ENCODE results near the gene SLC27A3.

SLC27A3 gene

GRCh38 chr1:153774780-153775457, at the start of gene SLC27A3:
Gene SLC27A3 (plus strand): TSS chr1:153775407. CDS start chr1:153775498, 91 bp downstream.
- H3K27me3 Mint-ChIP-seq: no peaks in the 10 kb centered on the region
- no peaks in the 10 kb centered on the region for H3K36me3 Mint-ChIP-seq
- H3K9me3 Mint-ChIP-seq (ENCODE audit: low read depth): no peaks in the 10 kb centered on the region
- peak within 1 kb of the TSS; percentile 84 for H3K4me3 Mint-ChIP-seq
- no peak within 1 kb of the TSS for H3K27ac Mint-ChIP-seq
- H3K4me1 Mint-ChIP-seq (ENCODE audit: low read depth): peaks cover 21% of the 10 kb centered on the region

- peak within 1 kb of the TSS; percentile 92 for H3K4me3 Mint-ChIP-seq
- H3K9me3 Mint-ChIP-seq (ENCODE audit: low read depth): no peaks in the 10 kb centered on the region
- H3K36me3 Mint-ChIP-seq: peaks cover 3% of the 10 kb centered on the region
- H3K4me1 Mint-ChIP-seq (ENCODE audit: low read depth): peaks cover 33% of the 10 kb centered on the region
- H3K27ac Mint-ChIP-seq: peak within 1 kb of the TSS; percentile 95
- no peaks in the 10 kb centered on the region for H3K27me3 Mint-ChIP-seq
Measured at GRCh38 chr1:153727463-153728304, 47.5 kb upstream of the SLC27A3 start, which contains the start of gene INTS3. Gene INTS3 (plus strand): TSS chr1:153728050. CDS start chr1:153728635, 585 bp downstream.

GRCh38 chr1:153728305-153729066, 46.7 kb upstream of the SLC27A3 start:
- peaks cover 33% of the 10 kb centered on the region for H3K4me1 Mint-ChIP-seq (ENCODE audit: low read depth)
- peak overlapping the region; percentile 95 for H3K27ac Mint-ChIP-seq
- no peaks in the 10 kb centered on the region for H3K9me3 Mint-ChIP-seq (ENCODE audit: low read depth)
- no peaks in the 10 kb centered on the region for H3K27me3 Mint-ChIP-seq
- peaks cover 3% of the 10 kb centered on the region for H3K36me3 Mint-ChIP-seq
- H3K4me3 Mint-ChIP-seq: peak overlapping the region; percentile 92

- Mint-ChIP-seq H3K4me3 (peak overlapping the region; percentile 64), H3K4me1 (ENCODE audit: low read depth) (peaks cover 41% of the 10 kb centered on the region), H3K27ac (peak overlapping the region; percentile 74), H3K9me3 (ENCODE audit: low read depth) (no peaks in the 10 kb centered on the region), H3K36me3 (peaks cover 3% of the 10 kb centered on the region), H3K27me3 (no peaks in the 10 kb centered on the region)
Measured at GRCh38 chr1:153730468-153730988, 44.7 kb upstream of the SLC27A3 start.

GRCh38 chr1:153733970-153734369, 41.2 kb upstream of the SLC27A3 start:
- no peak overlapping the region for H3K4me3 Mint-ChIP-seq

GRCh38 chr1:153734396-153735089, 40.7 kb upstream of the SLC27A3 start:
- no peak overlapping the region for H3K4me3 Mint-ChIP-seq
- H3K36me3 Mint-ChIP-seq: peaks cover 4% of the 10 kb centered on the region
- H3K27ac Mint-ChIP-seq: no peak overlapping the region
- no peaks in the 10 kb centered on the region for H3K9me3 Mint-ChIP-seq (ENCODE audit: low read depth)
- no peaks in the 10 kb centered on the region for H3K27me3 Mint-ChIP-seq
- peaks cover 32% of the 10 kb centered on the region for H3K4me1 Mint-ChIP-seq (ENCODE audit: low read depth)

More at GRCh38 chr1:153733970-153734369, 41.2 kb upstream of the SLC27A3 start:
- Mint-ChIP-seq H3K4me1 (ENCODE audit: low read depth) (peaks cover 37% of the 10 kb centered on the region), H3K27ac (no peak overlapping the region), H3K36me3 (peaks cover 7% of the 10 kb centered on the region), H3K27me3 (no peaks in the 10 kb centered on the region), H3K9me3 (ENCODE audit: low read depth) (no peaks in the 10 kb centered on the region)

- Mint-ChIP-seq H3K4me3 (no peak overlapping the region), H3K27ac (no peak overlapping the region), H3K4me1 (ENCODE audit: low read depth) (peaks cover 28% of the 10 kb centered on the region), H3K27me3 (no peaks in the 10 kb centered on the region), H3K36me3 (peaks cover 4% of the 10 kb centered on the region), H3K9me3 (ENCODE audit: low read depth) (no peaks in the 10 kb centered on the region)
Measured at GRCh38 chr1:153735090-153735420, 40.2 kb upstream of the SLC27A3 start.

- no peak overlapping the region for H3K27ac Mint-ChIP-seq
- no peaks in the 10 kb centered on the region for H3K9me3 Mint-ChIP-seq (ENCODE audit: low read depth)
- H3K27me3 Mint-ChIP-seq: no peaks in the 10 kb centered on the region
- no peak overlapping the region for H3K4me3 Mint-ChIP-seq
- H3K36me3 Mint-ChIP-seq: peaks cover 21% of the 10 kb centered on the region
- peaks cover 23% of the 10 kb centered on the region for H3K4me1 Mint-ChIP-seq (ENCODE audit: low read depth)
Measured at GRCh38 chr1:153741986-153742385, 33.2 kb upstream of the SLC27A3 start.

- H3K4me3 Mint-ChIP-seq: no peak overlapping the region
- H3K27me3 Mint-ChIP-seq: no peaks in the 10 kb centered on the region
Measured at GRCh38 chr1:153742411-153743142, 32.6 kb upstream of the SLC27A3 start.

GRCh38 chr1:153745417-153745816, 29.8 kb upstream of the SLC27A3 start:
- H3K36me3 Mint-ChIP-seq: peaks cover 22% of the 10 kb centered on the region
- H3K4me1 Mint-ChIP-seq (ENCODE audit: low read depth): peaks cover 24% of the 10 kb centered on the region
- H3K4me3 Mint-ChIP-seq: no peak overlapping the region
- no peak overlapping the region for H3K27ac Mint-ChIP-seq
- no peaks in the 10 kb centered on the region for H3K27me3 Mint-ChIP-seq
- H3K9me3 Mint-ChIP-seq (ENCODE audit: low read depth): no peaks in the 10 kb centered on the region

More at GRCh38 chr1:153742411-153743142, 32.6 kb upstream of the SLC27A3 start:
- Mint-ChIP-seq H3K36me3 (peaks cover 20% of the 10 kb centered on the region), H3K4me1 (ENCODE audit: low read depth) (peaks cover 23% of the 10 kb centered on the region), H3K9me3 (ENCODE audit: low read depth) (no peaks in the 10 kb centered on the region), H3K27ac (peak overlapping the region; percentile 13)

- peaks cover 26% of the 10 kb centered on the region for H3K36me3 Mint-ChIP-seq
- H3K4me1 Mint-ChIP-seq (ENCODE audit: low read depth): peaks cover 22% of the 10 kb centered on the region
- no peak overlapping the region for H3K4me3 Mint-ChIP-seq
- peak overlapping the region; percentile 46 for H3K27ac Mint-ChIP-seq
- H3K27me3 Mint-ChIP-seq: no peaks in the 10 kb centered on the region
- H3K9me3 Mint-ChIP-seq (ENCODE audit: low read depth): no peaks in the 10 kb centered on the region
Measured at GRCh38 chr1:153746174-153746573, 29.0 kb upstream of the SLC27A3 start.

- Mint-ChIP-seq H3K36me3 (peaks cover 23% of the 10 kb centered on the region), H3K27ac (no peak overlapping the region), H3K27me3 (no peaks in the 10 kb centered on the region)
Measured at GRCh38 chr1:153748903-153749302, 26.3 kb upstream of the SLC27A3 start.

GRCh38 chr1:153749408-153750005, 25.7 kb upstream of the SLC27A3 start:
- no peaks in the 10 kb centered on the region for H3K9me3 Mint-ChIP-seq (ENCODE audit: low read depth)
- H3K27me3 Mint-ChIP-seq: no peaks in the 10 kb centered on the region
- no peak overlapping the region for H3K27ac Mint-ChIP-seq
- no peak overlapping the region for H3K4me3 Mint-ChIP-seq
- H3K4me1 Mint-ChIP-seq (ENCODE audit: low read depth): peaks cover 5% of the 10 kb centered on the region
- peaks cover 19% of the 10 kb centered on the region for H3K36me3 Mint-ChIP-seq

More at GRCh38 chr1:153748903-153749302, 26.3 kb upstream of the SLC27A3 start:
- Mint-ChIP-seq H3K4me3 (no peak overlapping the region), H3K9me3 (ENCODE audit: low read depth) (no peaks in the 10 kb centered on the region), H3K4me1 (ENCODE audit: low read depth) (peaks cover 9% of the 10 kb centered on the region)

Measured in activated naive CD8-positive, alpha-beta T cell (primary cell).